ENCODE results near the gene GABRA5.

Gene GABRA5

DNA sequence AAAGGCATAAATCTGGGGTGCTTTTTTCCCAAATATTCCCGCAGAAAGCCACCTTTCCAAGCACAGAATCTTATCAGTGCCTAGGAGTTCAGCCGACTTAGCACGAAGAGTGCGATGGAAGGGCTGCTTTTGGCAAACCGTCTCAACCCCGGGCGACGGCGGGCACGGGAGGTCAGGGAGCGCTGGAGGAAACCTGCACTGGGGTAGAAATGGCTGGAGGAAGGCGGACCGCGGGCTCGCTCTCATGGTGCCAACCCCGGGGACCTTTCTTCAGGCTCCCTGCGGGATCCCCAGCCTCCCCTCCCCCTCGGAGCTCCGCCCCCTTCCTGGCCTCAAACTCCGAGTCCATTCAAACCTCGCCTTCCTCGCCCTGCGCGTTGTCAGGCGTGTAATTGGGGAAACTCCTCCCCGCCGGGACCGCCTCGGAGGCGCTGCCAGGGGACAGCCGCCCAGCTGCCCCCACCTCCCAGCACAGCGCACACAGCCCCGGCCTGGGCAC lies 103.9 kb downstream of the GABRA5 start, which contains the start of gene GABRG3:
GABRG3 (plus strand) TSS at position 470 of the 499 bp plus-strand sequence.
- no peak within 1 kb of the TSS for H3K27ac ChIP-seq (ENCODE audit: low read length)

DNA sequence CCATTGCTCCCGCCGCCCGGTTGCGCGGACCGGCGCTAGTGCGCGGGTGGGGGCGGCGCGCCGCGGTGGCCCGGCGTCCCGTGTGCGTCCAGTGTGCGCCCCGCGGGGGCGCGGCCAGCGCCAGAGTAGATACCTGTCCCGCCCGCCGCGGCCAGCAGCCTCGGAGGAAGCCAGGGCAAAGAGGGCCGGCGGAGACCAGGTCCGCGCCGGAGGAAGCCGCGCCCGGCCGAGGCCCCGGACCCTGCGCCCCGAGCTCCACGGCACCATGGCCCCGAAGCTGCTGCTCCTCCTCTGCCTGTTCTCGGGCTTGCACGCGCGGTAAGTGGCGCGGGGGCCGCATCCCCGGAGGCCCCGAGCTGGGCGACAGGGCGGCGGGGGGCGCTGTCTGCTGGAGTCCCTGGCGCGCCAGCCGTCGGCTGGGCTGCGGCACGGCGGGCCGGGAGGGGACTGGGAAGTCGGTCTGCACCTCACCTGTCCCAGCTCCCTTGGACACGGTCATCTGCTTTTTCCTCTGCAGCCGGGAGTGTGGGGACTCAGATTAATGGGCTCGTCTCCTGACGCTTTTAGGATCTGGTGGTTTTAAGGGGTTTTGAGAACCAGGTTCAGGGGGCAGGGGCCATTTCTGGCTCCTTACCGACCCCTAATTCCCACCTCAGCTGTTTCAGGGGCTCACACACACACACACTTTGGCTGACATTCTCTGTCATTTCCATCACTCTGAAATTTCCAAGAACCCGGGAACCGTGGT lies 104.6 kb downstream of the GABRA5 start:
- H3K4me3 ChIP-seq (ENCODE audit: low read depth in 1 of 2, low read length in 2 of 2) = no peak overlapping the region
- no peaks in the 10 kb centered on the region for H3K9me3 ChIP-seq (ENCODE audit: control insufficient read depth in 1 of 2, low read length in 2 of 2)
- H3K4me1 ChIP-seq (ENCODE audit: control insufficient read depth in 1 of 2, insufficient read depth in 2 of 2, low read length in 2 of 2) = peaks cover 0 to 9% of the 10 kb centered on the region in 2 donors
- H3K27ac ChIP-seq (ENCODE audit: low read length) = no peak overlapping the region
- no peaks in the 10 kb centered on the region for H3K27me3 ChIP-seq (ENCODE audit: low read depth, low read length)
- no peaks in the 10 kb centered on the region for H3K36me3 ChIP-seq (ENCODE audit: control insufficient read depth in 1 of 2, insufficient read depth in 2 of 2, low read length in 2 of 2)

More for the DNA sequence above, 103.9 kb downstream of the GABRA5 start, which contains the start of gene GABRG3:
- Histone ChIP-seq H3K4me3 (ENCODE audit: low read depth in 1 of 2, low read length in 2 of 2) (no peak within 1 kb of the TSS), H3K9me3 (ENCODE audit: control insufficient read depth in 1 of 2, low read length in 2 of 2) (no peaks in the 10 kb centered on the region), H3K36me3 (ENCODE audit: control insufficient read depth in 1 of 2, insufficient read depth in 2 of 2, low read length in 2 of 2) (no peaks in the 10 kb centered on the region), H3K4me1 (ENCODE audit: control insufficient read depth in 1 of 2, insufficient read depth in 2 of 2, low read length in 2 of 2) (peaks cover 0 to 9% of the 10 kb centered on the region in 2 donors), H3K27me3 (ENCODE audit: low read depth, low read length) (no peaks in the 10 kb centered on the region)

DNA sequence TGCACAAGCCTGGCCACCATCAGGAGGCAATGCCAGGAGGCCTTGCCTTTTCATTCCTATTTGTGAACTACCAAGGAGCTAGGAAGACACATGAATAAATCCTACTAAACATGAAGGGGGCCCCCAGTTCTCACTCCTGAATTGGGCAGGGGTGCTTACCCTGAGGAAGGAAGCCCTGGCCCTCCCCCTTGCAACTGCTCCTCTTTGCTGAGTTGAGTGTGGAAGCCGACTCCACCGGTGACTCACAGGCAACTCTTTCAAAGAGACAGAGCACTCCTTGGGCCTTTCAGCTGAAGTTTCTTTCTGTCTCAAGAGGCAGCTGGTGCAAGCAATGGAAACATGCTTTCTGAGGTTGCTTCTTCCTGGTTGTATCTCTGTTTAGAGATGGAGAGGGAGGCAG lies 105.8 kb downstream of the GABRA5 start:
- Histone ChIP-seq H3K27me3 (ENCODE audit: low read depth, low read length) (no peaks in the 10 kb centered on the region), H3K4me1 (ENCODE audit: control insufficient read depth in 1 of 2, insufficient read depth in 2 of 2, low read length in 2 of 2) (peaks cover 0 to 7% of the 10 kb centered on the region in 2 donors), H3K4me3 (ENCODE audit: low read depth in 1 of 2, low read length in 2 of 2) (no peak overlapping the region), H3K36me3 (ENCODE audit: control insufficient read depth in 1 of 2, insufficient read depth in 2 of 2, low read length in 2 of 2) (no peaks in the 10 kb centered on the region), H3K9me3 (ENCODE audit: control insufficient read depth in 1 of 2, low read length in 2 of 2) (no peaks in the 10 kb centered on the region), H3K27ac (ENCODE audit: low read length) (no peak overlapping the region)

DNA sequence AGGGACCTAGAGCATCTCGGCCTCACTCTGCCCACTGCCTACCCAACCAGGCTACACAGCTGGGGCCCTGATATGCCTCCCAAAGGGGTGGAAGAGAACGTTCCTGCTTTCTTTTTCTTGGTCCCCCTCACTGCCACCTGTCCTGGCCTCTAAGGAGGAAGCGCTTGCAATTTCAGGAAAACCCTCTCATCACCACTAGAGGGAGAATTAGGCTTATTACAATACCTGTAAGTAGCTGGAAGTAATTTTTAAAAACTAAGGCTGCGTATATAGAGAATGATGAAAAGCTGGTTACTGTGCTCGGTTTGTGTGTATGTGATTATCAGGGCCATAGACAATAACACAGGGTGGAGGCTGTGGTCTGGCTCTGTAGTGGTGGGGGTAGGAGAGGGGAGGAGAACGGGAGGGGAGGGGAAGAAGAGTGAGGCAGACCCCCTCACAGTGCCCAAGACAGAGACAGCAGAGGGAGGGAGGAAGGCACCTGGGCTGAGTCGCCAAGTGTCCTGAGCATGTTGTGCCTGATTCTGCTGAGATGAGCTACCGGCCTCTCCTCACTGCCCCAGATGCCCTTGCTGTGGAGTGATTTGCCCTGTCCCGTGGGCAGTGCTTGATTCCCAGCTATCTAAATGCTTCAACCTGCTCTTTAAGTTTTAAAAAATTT lies 107.4 kb downstream of the GABRA5 start:
- Histone ChIP-seq H3K27me3 (ENCODE audit: low read depth, low read length) (no peaks in the 10 kb centered on the region), H3K4me3 (ENCODE audit: low read depth in 1 of 2, low read length in 2 of 2) (no peak overlapping the region), H3K4me1 (ENCODE audit: control insufficient read depth in 1 of 2, insufficient read depth in 2 of 2, low read length in 2 of 2) (peaks cover 0 to 3% of the 10 kb centered on the region in 2 donors), H3K27ac (ENCODE audit: low read length) (no peak overlapping the region), H3K9me3 (ENCODE audit: control insufficient read depth in 1 of 2, low read length in 2 of 2) (no peaks in the 10 kb centered on the region), H3K36me3 (ENCODE audit: control insufficient read depth in 1 of 2, insufficient read depth in 2 of 2, low read length in 2 of 2) (no peaks in the 10 kb centered on the region)

DNA sequence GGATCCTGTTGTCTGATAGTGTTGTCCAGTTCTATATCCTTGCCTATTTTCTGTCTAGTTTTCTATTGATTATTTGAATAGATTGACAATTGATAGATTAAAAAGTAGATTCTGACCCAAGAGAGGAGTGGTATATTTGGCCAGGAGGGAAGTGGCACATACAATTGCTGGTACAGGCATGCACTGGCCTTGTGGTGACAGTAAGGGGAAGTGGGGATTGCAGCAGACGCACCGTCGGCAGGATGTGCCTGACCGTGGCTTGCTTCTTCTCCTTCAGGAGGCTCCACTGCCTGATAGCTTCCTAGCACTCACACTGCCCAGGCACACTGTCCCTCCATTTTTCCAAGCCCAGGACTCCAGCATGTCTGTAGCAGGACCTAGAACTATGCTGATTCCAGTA lies 114.6 kb downstream of the GABRA5 start:
- Histone ChIP-seq H3K27me3 (ENCODE audit: low read depth, low read length) (no peaks in the 10 kb centered on the region), H3K9me3 (ENCODE audit: control insufficient read depth in 1 of 2, low read length in 2 of 2) (no peaks in the 10 kb centered on the region), H3K4me1 (ENCODE audit: control insufficient read depth in 1 of 2, insufficient read depth in 2 of 2, low read length in 2 of 2) (no peaks in the 10 kb centered on the region), H3K36me3 (ENCODE audit: control insufficient read depth in 1 of 2, insufficient read depth in 2 of 2, low read length in 2 of 2) (no peaks in the 10 kb centered on the region), H3K4me3 (ENCODE audit: low read depth in 1 of 2, low read length in 2 of 2) (no peak overlapping the region), H3K27ac (ENCODE audit: low read length) (no peak overlapping the region)

DNA sequence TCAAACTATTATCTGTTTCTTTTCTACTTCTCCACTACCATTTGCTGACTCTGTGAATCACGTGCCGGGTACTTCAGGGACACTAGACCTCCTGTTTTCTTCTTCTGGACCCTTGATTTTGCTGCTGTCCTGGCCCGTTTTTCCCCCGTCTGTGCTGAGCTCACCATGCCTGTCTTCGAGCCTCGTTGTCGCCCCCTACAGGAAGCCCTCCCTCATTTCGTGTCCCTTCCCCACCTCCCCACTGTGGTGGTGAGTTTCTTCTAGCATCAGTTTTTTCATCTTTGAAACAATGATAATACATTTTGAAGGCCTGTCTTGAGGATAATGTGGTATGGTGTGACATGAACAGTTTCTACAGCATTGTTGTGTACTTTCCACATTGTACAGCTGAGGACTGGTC lies 117.0 kb downstream of the GABRA5 start:
- Histone ChIP-seq H3K27me3 (ENCODE audit: low read depth, low read length) (no peaks in the 10 kb centered on the region), H3K36me3 (ENCODE audit: control insufficient read depth in 1 of 2, insufficient read depth in 2 of 2, low read length in 2 of 2) (no peaks in the 10 kb centered on the region), H3K9me3 (ENCODE audit: control insufficient read depth in 1 of 2, low read length in 2 of 2) (no peaks in the 10 kb centered on the region), H3K27ac (ENCODE audit: low read length) (no peak overlapping the region), H3K4me1 (ENCODE audit: control insufficient read depth in 1 of 2, insufficient read depth in 2 of 2, low read length in 2 of 2) (no peaks in the 10 kb centered on the region), H3K4me3 (ENCODE audit: low read depth in 1 of 2, low read length in 2 of 2) (no peak overlapping the region)

DNA sequence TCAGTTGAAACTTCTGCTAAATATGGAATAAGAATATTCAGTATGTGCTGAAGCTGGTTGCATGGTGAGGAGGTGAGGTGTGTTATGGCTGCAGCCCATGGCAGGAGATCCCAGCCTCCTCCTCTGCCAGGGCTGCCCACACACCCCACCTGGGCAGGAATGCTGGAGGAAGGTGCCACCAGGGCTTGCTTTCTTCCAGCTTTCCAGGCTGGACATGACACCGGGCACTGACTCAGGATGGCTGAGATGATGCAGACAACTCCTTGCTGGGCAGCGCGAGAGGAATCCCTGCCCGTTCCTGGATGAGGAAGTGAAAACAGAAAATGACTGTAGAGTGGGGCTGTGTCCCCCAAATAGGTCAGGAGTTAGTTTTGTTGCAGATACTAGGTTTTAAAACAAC lies 118.2 kb downstream of the GABRA5 start:
- Histone ChIP-seq H3K9me3 (ENCODE audit: control insufficient read depth in 1 of 2, low read length in 2 of 2) (no peaks in the 10 kb centered on the region), H3K4me3 (ENCODE audit: low read depth in 1 of 2, low read length in 2 of 2) (no peak overlapping the region)

DNA sequence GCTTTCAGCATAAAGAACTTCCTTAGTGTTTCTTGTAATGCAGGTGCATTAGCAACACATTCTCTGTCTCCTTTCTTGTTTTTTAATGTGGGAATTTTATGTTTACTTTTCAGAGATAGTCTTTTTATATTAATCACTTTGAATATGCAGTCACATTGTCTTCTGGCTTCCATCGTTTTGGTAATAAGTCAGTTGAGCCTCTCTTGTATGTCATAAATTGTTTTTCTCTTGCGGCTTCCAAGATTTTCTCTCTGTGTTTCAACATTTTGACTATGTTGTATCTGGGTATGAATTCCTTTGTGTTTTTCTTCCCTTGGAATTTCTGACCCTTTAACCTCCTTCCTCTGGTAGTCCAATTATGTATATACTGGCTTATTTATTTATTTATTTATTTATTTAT lies 129.4 kb downstream of the GABRA5 start:
- Histone ChIP-seq H3K27ac (ENCODE audit: low read length) (no peak overlapping the region), H3K27me3 (ENCODE audit: low read depth, low read length) (no peaks in the 10 kb centered on the region), H3K4me3 (ENCODE audit: low read depth in 1 of 2, low read length in 2 of 2) (no peak overlapping the region), H3K9me3 (ENCODE audit: control insufficient read depth in 1 of 2, low read length in 2 of 2) (peaks cover 0 to 2% of the 10 kb centered on the region in 2 donors), H3K4me1 (ENCODE audit: control insufficient read depth in 1 of 2, insufficient read depth in 2 of 2, low read length in 2 of 2) (no peaks in the 10 kb centered on the region), H3K36me3 (ENCODE audit: control insufficient read depth in 1 of 2, insufficient read depth in 2 of 2, low read length in 2 of 2) (no peaks in the 10 kb centered on the region)

More for the DNA sequence above, 118.2 kb downstream of the GABRA5 start:
- H3K36me3 ChIP-seq (ENCODE audit: control insufficient read depth in 1 of 2, insufficient read depth in 2 of 2, low read length in 2 of 2) = no peaks in the 10 kb centered on the region
- no peak overlapping the region for H3K27ac ChIP-seq (ENCODE audit: low read length)
- no peaks in the 10 kb centered on the region for H3K4me1 ChIP-seq (ENCODE audit: control insufficient read depth in 1 of 2, insufficient read depth in 2 of 2, low read length in 2 of 2)
- H3K27me3 ChIP-seq (ENCODE audit: low read depth, low read length) = no peaks in the 10 kb centered on the region
